Hippocampal formation (tissue), 2 donors: ENCODE results near the gene ARHGAP8.

ENCODE experiments used
- DNase-seq, 2 donors: peaks; one replicate each; lab custom pipeline; 2025; lab: John Stamatoyannopoulos, UW

ARHGAP8 gene

GRCh38 chr22:44804327-44804726, 52.0 kb downstream of the ARHGAP8 start:
- DNase-seq = no peak

GRCh38 chr22:44805711-44806110, 53.3 kb downstream of the ARHGAP8 start:
- DNase-seq = no peak

- no peak for DNase-seq
Observed at GRCh38 chr22:44807232-44807631, 54.9 kb downstream of the ARHGAP8 start.

GRCh38 chr22:44807915-44808690, 55.7 kb downstream of the ARHGAP8 start:
- no peak for DNase-seq

- no peak for DNase-seq
Observed at GRCh38 chr22:44809456-44809855, 57.1 kb downstream of the ARHGAP8 start.

GRCh38 chr22:44811141-44811540, 58.8 kb downstream of the ARHGAP8 start:
- DNase-seq = no peak

GRCh38 chr22:44813416-44813815, 61.0 kb downstream of the ARHGAP8 start:
- no peak for DNase-seq

GRCh38 chr22:44814266-44815098, 62.1 kb downstream of the ARHGAP8 start:
- DNase-seq = no peak

- no peak for DNase-seq
Observed at GRCh38 chr22:44815099-44816070, 63.0 kb downstream of the ARHGAP8 start.

GRCh38 chr22:44816141-44816540, 63.8 kb downstream of the ARHGAP8 start:
- no peak for DNase-seq

GRCh38 chr22:44818727-44819126, 66.4 kb downstream of the ARHGAP8 start:
- DNase-seq = no peak

- no peak for DNase-seq
Observed at GRCh38 chr22:44819966-44820631, 67.7 kb downstream of the ARHGAP8 start.

GRCh38 chr22:44821741-44822475, 69.5 kb downstream of the ARHGAP8 start:
- DNase-seq = no peak

- no peak for DNase-seq
Observed at GRCh38 chr22:44822534-44822933, 70.2 kb downstream of the ARHGAP8 start.

- no peak for DNase-seq
Observed at GRCh38 chr22:44823396-44823795, 71.0 kb downstream of the ARHGAP8 start.

- no peak for DNase-seq
Observed at GRCh38 chr22:44823806-44824205, 71.4 kb downstream of the ARHGAP8 start.

- no peak for DNase-seq
Observed at GRCh38 chr22:44824271-44824670, 71.9 kb downstream of the ARHGAP8 start.

- DNase-seq = no peak
Observed at GRCh38 chr22:44825310-44826150, 73.2 kb downstream of the ARHGAP8 start.

- DNase-seq = no peak
Observed at GRCh38 chr22:44827666-44828190, 75.4 kb downstream of the ARHGAP8 start.
